NCI-H510A treated with DMSO at 0.1 percent for 48 hours (cell line): ENCODE data around the gene PREP.
A peak's percentile ranks its signal among the peaks of the same experiment; 100 is the strongest.
"Not testable (repeated sequence)": the region's sequence is repeated elsewhere in the genome, so short reads cannot be mapped to it uniquely, and the experiment has no call there.

Source experiments
- DNase-seq: peaks from one replicate; lab custom pipeline; 2025; lab: John Stamatoyannopoulos, UW

The PREP gene

GRCh38 chr6:105402939-105403935 is at the start of gene PREP:
TSS of gene PREP (minus strand) at chr6:105403082. CDS start at chr6:105402891, 191 bp downstream.
- DNase-seq = peak; percentile 48

- no peak for DNase-seq
Observed at GRCh38 chr6:105452376-105452775, 49.5 kb upstream of the PREP start.

GRCh38 chr6:105449756-105450390 is 47.0 kb upstream of the PREP start:
- no peak for DNase-seq

GRCh38 chr6:105445481-105445880 is 42.6 kb upstream of the PREP start:
- no peak for DNase-seq

- no peak for DNase-seq
Observed at GRCh38 chr6:105443941-105444340, 41.1 kb upstream of the PREP start.

GRCh38 chr6:105442369-105442768 is 39.5 kb upstream of the PREP start:
- DNase-seq = no peak

GRCh38 chr6:105437236-105437635 is 34.4 kb upstream of the PREP start:
- DNase-seq = no peak

- no peak for DNase-seq
Observed at GRCh38 chr6:105433723-105434122, 30.8 kb upstream of the PREP start.

GRCh38 chr6:105432797-105433196 is 29.9 kb upstream of the PREP start:
- DNase-seq = no peak

GRCh38 chr6:105431226-105431625 is 28.3 kb upstream of the PREP start:
- peak; percentile 16 for DNase-seq

- DNase-seq = no peak
Observed at GRCh38 chr6:105430685-105431084, 27.8 kb upstream of the PREP start.

- no peak for DNase-seq
Observed at GRCh38 chr6:105429676-105430075, 26.8 kb upstream of the PREP start.

GRCh38 chr6:105428342-105428957 is 25.6 kb upstream of the PREP start:
- DNase-seq = no peak

- DNase-seq = peak; percentile 35
Observed at GRCh38 chr6:105424175-105424783, 21.4 kb upstream of the PREP start.

- DNase-seq = not testable (repeated sequence)
Observed at GRCh38 chr6:105416971-105417370, 14.1 kb upstream of the PREP start.

- DNase-seq = no peak
Observed at GRCh38 chr6:105409734-105410133, 6.9 kb upstream of the PREP start.

- DNase-seq = peak; percentile 30
Observed at GRCh38 chr6:105402090-105402938, 568 bp downstream of the PREP start.

- DNase-seq = no peak
Observed at GRCh38 chr6:105401247-105402089, 1.4 kb downstream of the PREP start.

GRCh38 chr6:105400501-105400900 is 2.4 kb downstream of the PREP start:
- DNase-seq = no peak

- no peak for DNase-seq
Observed at GRCh38 chr6:105398859-105399258, 4.0 kb downstream of the PREP start.
